ENCODE measurements around the gene KLHL5. TPM values are rescaled to one million over a fixed set of nuclear protein-coding genes. Genes with fewer than 3 reads are reported as not detected.

KLHL5 gene
- polyA plus RNA-seq, 3 donors: 16.7 to 32.2 (median 23.3) TPM

- Mint-ChIP-seq H3K9me3 (peaks cover 0 to 14% (median 3%) of the 10 kb centered on the region in 7 donors), H3K27me3 (ENCODE audit: low read depth in 3 of 3) (peaks cover 0 to 1% (median 0%) of the 10 kb centered on the region in 3 donors), H3K4me3 (no peak overlapping the region), H3K36me3 (peaks cover 0 to 5% of the 10 kb centered on the region in 2 donors), H3K4me1 (peaks cover 11% of the 10 kb centered on the region), H3K27ac (no peak overlapping the region)
- Histone ChIP-seq H4K20me1 (ENCODE audit: insufficient read depth, low read length) (no peaks in the 10 kb centered on the region), H3K36me3 (replicated peaks in 1 of 2; ENCODE audit: control insufficient read depth in 1 of 2, insufficient read depth in 2 of 2, low read length in 2 of 2) (no peaks in the 10 kb centered on the region), H3K4me2 (replicated peaks; ENCODE audit: extremely low read depth, low read length, poor library complexity, severe bottlenecking) (no peak overlapping the region), H2AFZ (ENCODE audit: insufficient read depth, low read depth, low read length, poor library complexity, severe bottlenecking) (no peak overlapping the region), H3K79me2 (ENCODE audit: insufficient read depth, low read length) (no peaks in the 10 kb centered on the region), H3K9ac (ENCODE audit: insufficient read depth, low read length, poor library complexity, severe bottlenecking) (no peak overlapping the region), H3K27ac (ENCODE audit: low read depth in 1 of 2, low read length in 2 of 2) (no peak overlapping the region), H3K9me3 (replicated peaks in 1 of 2; ENCODE audit: control insufficient read depth in 1 of 2, insufficient read depth in 1 of 2, low read length in 2 of 2) (no peaks in the 10 kb centered on the region), H3K4me1 (ENCODE audit: control insufficient read depth in 1 of 2, insufficient read depth in 2 of 2, low read length in 2 of 2) (peaks cover 14 to 16% of the 10 kb centered on the region in 2 donors), H3K4me3 (replicated peaks in 1 of 3; ENCODE audit: low read depth in 2 of 3, low read length in 3 of 3) (no peak overlapping the region), H3K27me3 (ENCODE audit: control insufficient read depth in 2 of 2, insufficient read depth in 2 of 2, low read length in 2 of 2) (no peaks in the 10 kb centered on the region)
- intact Hi-C loops (cut with micrococcal nuclease): no loop called here
- DNase-seq: no peak
- 100% methylated on average over 1 of the region's 2 CpGs for WGBS (ENCODE audit: insufficient coverage)
- no peak for TF ChIP-seq CTCF (IDR thresholded peaks at IDR 0.05)
Observed at GRCh38 chr4:39022241-39022640, 39.8 kb upstream of the KLHL5 start.

GRCh38 chr4:39023059-39023458, 39.0 kb upstream of the KLHL5 start:
- H3K27me3 Mint-ChIP-seq (ENCODE audit: low read depth in 3 of 3): peaks cover 0 to 1% (median 0%) of the 10 kb centered on the region in 3 donors
- H3K27ac Mint-ChIP-seq: no peak overlapping the region
- H3K27me3 ChIP-seq (ENCODE audit: control insufficient read depth in 2 of 2, insufficient read depth in 2 of 2, low read length in 2 of 2): no peaks in the 10 kb centered on the region
- peaks cover 0 to 13% (median 2%) of the 10 kb centered on the region in 7 donors for H3K9me3 Mint-ChIP-seq
- H3K79me2 ChIP-seq (ENCODE audit: insufficient read depth, low read length): no peaks in the 10 kb centered on the region
- no CpG with 5 or more reads among the region's 1 CpG for WGBS (ENCODE audit: insufficient coverage)
- peaks cover 20% of the 10 kb centered on the region for H3K4me1 Mint-ChIP-seq
- no peak overlapping the region for H2AFZ ChIP-seq (ENCODE audit: insufficient read depth, low read depth, low read length, poor library complexity, severe bottlenecking)
- H3K4me3 ChIP-seq (replicated peaks in 1 of 3; ENCODE audit: low read depth in 2 of 3, low read length in 3 of 3): no peak overlapping the region
- H3K4me2 ChIP-seq (replicated peaks; ENCODE audit: extremely low read depth, low read length, poor library complexity, severe bottlenecking): no peak overlapping the region
- no peaks in the 10 kb centered on the region for H4K20me1 ChIP-seq (ENCODE audit: insufficient read depth, low read length)
- no peak overlapping the region for H3K4me3 Mint-ChIP-seq
- H3K9me3 ChIP-seq (replicated peaks in 1 of 2; ENCODE audit: control insufficient read depth in 1 of 2, insufficient read depth in 1 of 2, low read length in 2 of 2): no peaks in the 10 kb centered on the region
- no peak for TF ChIP-seq CTCF (IDR thresholded peaks at IDR 0.05)
- no peak overlapping the region for H3K9ac ChIP-seq (ENCODE audit: insufficient read depth, low read length, poor library complexity, severe bottlenecking)
- peaks cover 23 to 24% of the 10 kb centered on the region in 2 donors for H3K4me1 ChIP-seq (ENCODE audit: control insufficient read depth in 1 of 2, insufficient read depth in 2 of 2, low read length in 2 of 2)
- intact Hi-C loops (cut with micrococcal nuclease): no loop called here
- peaks cover 0 to 5% of the 10 kb centered on the region in 2 donors for H3K36me3 Mint-ChIP-seq
- H3K36me3 ChIP-seq (replicated peaks in 1 of 2; ENCODE audit: control insufficient read depth in 1 of 2, insufficient read depth in 2 of 2, low read length in 2 of 2): no peaks in the 10 kb centered on the region
- no peak for DNase-seq
- H3K27ac ChIP-seq (ENCODE audit: low read depth in 1 of 2, low read length in 2 of 2): no peak overlapping the region

Data from CD14-positive monocyte (primary cell).